Muscle layer of colon (tissue), 2 donors: Measurements from ENCODE around the gene TCEAL6.
"Not testable (repeated sequence)": the region's sequence is repeated elsewhere in the genome, so short reads cannot be mapped to it uniquely, and the experiment has no call there.

Experiments used
- H3K27ac ChIP-seq: one replicate; pipeline ENCODE4 v1.7.0; 2013; ENCODE audit warnings: low read depth, mild to moderate bottlenecking, low read length, moderate library complexity
- H3K27me3 ChIP-seq, 2 donors: one replicate each; pipeline ENCODE4 v1.7.0; 2013; ENCODE audit warnings: low read length in 2 of 2, mild to moderate bottlenecking in 2 of 2; ENCODE audit not compliant: insufficient read depth in 2 of 2, control insufficient read depth in 1 of 2
- H3K36me3 ChIP-seq: one replicate; pipeline ENCODE4 v1.7.0; 2013; ENCODE audit warnings: mild to moderate bottlenecking, low read length; ENCODE audit not compliant: insufficient read depth
- H3K4me1 ChIP-seq: one replicate; pipeline ENCODE4 v1.7.0; 2013; ENCODE audit warnings: mild to moderate bottlenecking, low read length; ENCODE audit not compliant: insufficient read depth
- H3K4me3 ChIP-seq, 2 donors: one replicate each; pipeline ENCODE4 v1.7.0; 2013; ENCODE audit warnings: low read length in 2 of 2, low read depth in 1 of 2, mild to moderate bottlenecking in 1 of 2, moderate library complexity in 1 of 2
- H3K9ac ChIP-seq: one replicate; pipeline ENCODE4 v1.7.0; 2013; ENCODE audit warnings: low read length
- H3K9me3 ChIP-seq: one replicate; pipeline ENCODE4 v1.7.0; 2013; ENCODE audit warnings: mild to moderate bottlenecking, low read length
- donor health status: abdominal sarcoma.
- donor health status: Adenocarcinoma of cecum.

The TCEAL6 gene

DNA sequence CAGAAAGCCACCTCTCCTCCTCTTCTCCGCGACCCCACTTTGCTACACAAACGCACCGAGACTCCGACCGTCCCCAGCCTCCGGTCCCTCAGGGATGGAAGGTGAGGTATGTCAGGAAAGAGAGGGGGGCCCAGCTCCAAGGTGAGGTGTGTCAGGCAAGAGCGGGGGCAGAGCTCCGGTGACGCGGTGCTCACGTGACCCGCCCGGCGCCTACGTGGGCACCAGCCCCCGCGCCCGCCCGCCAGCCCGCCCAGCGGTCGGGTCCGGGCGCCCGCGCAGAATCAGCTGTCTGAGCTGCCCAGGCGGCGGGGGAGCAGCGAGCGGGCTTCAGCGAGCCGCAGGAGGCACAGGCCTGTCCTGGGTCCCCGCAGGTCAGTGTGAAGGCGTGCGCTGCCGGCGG lies 16.8 kb downstream of the TCEAL6 start, which contains the start of gene TCEAL2:
TSS of gene TCEAL2 (plus strand) at position 244 of the 400 bp plus-strand sequence. CDS start 1,152 bp downstream, outside the sequence.
- peak within 1 kb of the TSS; percentile 56 for H3K27ac ChIP-seq
- not testable (repeated sequence) for H3K9ac ChIP-seq, H3K4me1 ChIP-seq, H3K36me3 ChIP-seq, H3K9me3 ChIP-seq, H3K27me3 ChIP-seq
- peak within 1 kb of the TSS in 1 of 2 donors; percentile 39 for H3K4me3 ChIP-seq

DNA sequence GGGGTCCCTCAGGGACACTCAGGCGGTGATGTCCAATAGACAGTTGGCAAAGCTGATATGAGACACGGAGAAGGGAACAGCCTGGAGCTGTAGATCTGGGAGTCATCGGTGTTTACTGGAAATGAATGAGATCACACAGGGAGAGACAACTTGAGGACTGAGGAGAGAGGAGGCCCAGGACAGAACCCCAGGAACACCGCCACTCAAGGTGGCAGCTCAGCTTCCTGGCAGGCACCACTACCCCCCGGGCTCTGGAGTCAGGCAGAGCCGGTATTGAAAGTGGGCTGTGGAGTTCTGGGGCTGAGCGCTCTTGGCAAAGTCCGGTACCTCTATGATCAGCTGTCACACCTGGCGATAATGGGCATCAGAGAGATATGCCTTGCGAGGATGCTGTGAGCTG lies 17.3 kb downstream of the TCEAL6 start:
- H3K9me3 ChIP-seq, H3K4me1 ChIP-seq, H3K27ac ChIP-seq, H3K9ac ChIP-seq, H3K27me3 ChIP-seq, H3K36me3 ChIP-seq: not testable (repeated sequence)
- H3K4me3 ChIP-seq, result peak overlapping the region in 1 of 2 donors; percentile 39

DNA sequence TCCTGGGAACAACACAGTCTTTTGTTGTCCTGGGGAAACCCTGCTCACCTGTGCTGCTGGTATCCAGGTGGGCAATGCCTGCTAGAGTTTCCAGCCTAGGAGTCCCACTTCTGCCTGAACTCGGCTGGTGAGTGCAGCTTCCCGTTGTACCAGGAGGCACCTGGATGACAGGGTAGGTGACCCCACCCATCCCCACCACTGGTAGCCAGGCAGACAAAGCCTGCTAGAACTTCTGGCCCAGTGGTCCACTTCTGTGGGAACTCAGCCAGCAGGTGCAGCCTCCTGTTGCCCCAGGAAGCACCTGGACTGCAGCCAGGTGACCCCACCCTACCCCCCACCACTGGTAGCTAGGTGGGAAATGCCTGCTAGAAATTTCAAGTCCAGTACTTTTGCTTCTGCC lies 26.5 kb downstream of the TCEAL6 start:
- H3K27me3 ChIP-seq, result peaks cover 0 to 6% of the 10 kb centered on the region in 2 donors
- H3K9ac ChIP-seq, result no peak overlapping the region
- no peaks in the 10 kb centered on the region for H3K4me1 ChIP-seq
- no peak overlapping the region for H3K4me3 ChIP-seq
- H3K9me3 ChIP-seq, result peaks cover 7% of the 10 kb centered on the region
- H3K27ac ChIP-seq, result no peak overlapping the region
- no peaks in the 10 kb centered on the region for H3K36me3 ChIP-seq

DNA sequence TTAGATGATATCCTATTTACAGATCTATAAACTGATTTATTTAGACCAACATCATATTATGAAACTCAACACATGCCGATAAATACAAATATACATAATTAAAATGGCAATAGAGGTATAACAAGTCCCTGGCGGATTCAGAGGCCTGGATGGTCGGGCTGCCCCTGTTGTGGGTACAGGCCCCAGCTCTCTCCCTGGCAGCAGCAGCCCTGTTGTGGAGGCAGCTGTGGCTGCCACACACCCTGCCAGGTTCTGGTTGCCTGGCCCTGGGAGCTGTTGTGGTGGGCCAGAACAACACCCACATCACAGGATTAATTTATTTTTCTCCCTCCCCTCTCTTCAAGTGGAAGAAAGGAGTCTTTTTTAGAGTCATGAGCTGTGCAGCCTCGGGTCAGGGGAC lies 28.9 kb downstream of the TCEAL6 start:
- Histone ChIP-seq H3K4me3 (no peak overlapping the region), H3K4me1 (no peaks in the 10 kb centered on the region), H3K9me3 (peaks cover 7% of the 10 kb centered on the region), H3K27me3 (peaks cover 0 to 6% of the 10 kb centered on the region in 2 donors), H3K9ac (no peak overlapping the region), H3K36me3 (no peaks in the 10 kb centered on the region), H3K27ac (no peak overlapping the region)
